Measurements from ENCODE around the gene ZNF853.

ZNF853 gene

DNA sequence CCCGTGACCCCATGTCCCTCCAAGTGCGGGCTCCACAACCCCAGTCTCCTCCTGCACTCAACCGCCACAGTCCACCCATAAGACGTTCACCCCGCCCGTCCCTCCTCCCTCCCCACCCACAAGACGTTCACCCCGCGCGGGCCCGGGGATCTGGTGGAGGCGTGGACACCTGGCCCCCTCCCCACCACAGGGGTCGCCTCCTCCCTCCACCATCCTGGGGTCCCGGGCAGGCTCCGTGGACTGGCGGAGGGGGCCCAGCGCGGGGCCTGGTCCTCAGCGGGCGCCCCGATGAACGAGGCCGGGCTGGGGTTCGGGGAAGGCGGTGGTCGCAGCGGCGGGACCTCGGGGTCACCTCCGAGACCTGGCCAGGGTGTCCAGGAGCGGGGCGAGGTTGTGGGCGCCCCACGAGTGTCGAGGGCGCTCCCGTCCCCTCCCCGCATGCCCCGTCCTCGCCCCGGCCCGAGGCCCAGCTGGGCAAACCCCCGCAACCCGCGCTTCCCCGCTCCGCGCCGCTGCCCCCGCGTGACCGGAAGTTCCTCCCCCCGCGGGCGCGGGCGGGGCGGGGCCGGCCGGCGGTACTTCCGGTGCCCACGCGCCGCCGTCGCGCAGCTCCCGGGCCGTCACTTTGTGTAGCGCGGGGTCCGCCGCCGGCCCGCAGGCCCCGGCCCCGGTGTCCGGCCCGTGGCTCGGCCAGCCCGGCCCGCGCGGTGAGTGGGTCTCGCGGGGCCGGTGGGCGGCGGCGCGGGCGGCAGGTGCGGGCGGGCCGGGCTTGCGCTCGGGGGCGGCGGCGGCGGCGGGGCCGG is 21.5 kb downstream of the ZNF853 start, which contains the start of gene ZNF316:
TSS of gene ZNF316 (plus strand) at position 578 of the 803 bp plus-strand sequence. CDS start 5,092 bp downstream, outside the sequence.
- H3K27ac ChIP-seq, result no peak within 1 kb of the TSS
- peak within 1 kb of the TSS; percentile 88 for H3K4me2 ChIP-seq
- H3K4me1 ChIP-seq (ENCODE audit: low read depth, poor library complexity, severe bottlenecking), result no peaks in the 10 kb centered on the region
- H3K4me3 ChIP-seq (IDR thresholded peaks at IDR 0.05; ENCODE audit: insufficient read depth, low read depth, low read length), result no peak within 1 kb of the TSS
- TF ChIP-seq, protein P1, sequence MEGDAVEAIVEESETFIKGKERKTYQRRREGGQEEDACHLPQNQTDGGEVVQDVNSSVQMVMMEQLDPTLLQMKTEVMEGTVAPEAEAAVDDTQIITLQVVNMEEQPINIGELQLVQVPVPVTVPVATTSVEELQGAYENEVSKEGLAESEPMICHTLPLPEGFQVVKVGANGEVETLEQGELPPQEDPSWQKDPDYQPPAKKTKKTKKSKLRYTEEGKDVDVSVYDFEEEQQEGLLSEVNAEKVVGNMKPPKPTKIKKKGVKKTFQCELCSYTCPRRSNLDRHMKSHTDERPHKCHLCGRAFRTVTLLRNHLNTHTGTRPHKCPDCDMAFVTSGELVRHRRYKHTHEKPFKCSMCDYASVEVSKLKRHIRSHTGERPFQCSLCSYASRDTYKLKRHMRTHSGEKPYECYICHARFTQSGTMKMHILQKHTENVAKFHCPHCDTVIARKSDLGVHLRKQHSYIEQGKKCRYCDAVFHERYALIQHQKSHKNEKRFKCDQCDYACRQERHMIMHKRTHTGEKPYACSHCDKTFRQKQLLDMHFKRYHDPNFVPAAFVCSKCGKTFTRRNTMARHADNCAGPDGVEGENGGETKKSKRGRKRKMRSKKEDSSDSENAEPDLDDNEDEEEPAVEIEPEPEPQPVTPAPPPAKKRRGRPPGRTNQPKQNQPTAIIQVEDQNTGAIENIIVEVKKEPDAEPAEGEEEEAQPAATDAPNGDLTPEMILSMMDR (conservative IDR thresholded peaks at IDR 0.05; ENCODE audit: low read depth, low read length), result no peak
- H3K36me3 ChIP-seq (ENCODE audit: insufficient read depth), result peaks cover 3% of the 10 kb centered on the region; the same call in 1 of the 2 replicates
- H4K20me1 ChIP-seq (ENCODE audit: insufficient read depth), result no peaks in the 10 kb centered on the region
- H3K79me2 ChIP-seq (ENCODE audit: insufficient read depth, low read depth), result no peaks in the 10 kb centered on the region; the same call in 1 of the 2 replicates
- no peaks in the 10 kb centered on the region for H3K27me3 ChIP-seq (ENCODE audit: insufficient read depth, low read depth)
- H3K9ac ChIP-seq, result peak within 1 kb of the TSS; percentile 75
- peak within 1 kb of the TSS; percentile 71 for H2AFZ ChIP-seq (ENCODE audit: low read depth)

DNA sequence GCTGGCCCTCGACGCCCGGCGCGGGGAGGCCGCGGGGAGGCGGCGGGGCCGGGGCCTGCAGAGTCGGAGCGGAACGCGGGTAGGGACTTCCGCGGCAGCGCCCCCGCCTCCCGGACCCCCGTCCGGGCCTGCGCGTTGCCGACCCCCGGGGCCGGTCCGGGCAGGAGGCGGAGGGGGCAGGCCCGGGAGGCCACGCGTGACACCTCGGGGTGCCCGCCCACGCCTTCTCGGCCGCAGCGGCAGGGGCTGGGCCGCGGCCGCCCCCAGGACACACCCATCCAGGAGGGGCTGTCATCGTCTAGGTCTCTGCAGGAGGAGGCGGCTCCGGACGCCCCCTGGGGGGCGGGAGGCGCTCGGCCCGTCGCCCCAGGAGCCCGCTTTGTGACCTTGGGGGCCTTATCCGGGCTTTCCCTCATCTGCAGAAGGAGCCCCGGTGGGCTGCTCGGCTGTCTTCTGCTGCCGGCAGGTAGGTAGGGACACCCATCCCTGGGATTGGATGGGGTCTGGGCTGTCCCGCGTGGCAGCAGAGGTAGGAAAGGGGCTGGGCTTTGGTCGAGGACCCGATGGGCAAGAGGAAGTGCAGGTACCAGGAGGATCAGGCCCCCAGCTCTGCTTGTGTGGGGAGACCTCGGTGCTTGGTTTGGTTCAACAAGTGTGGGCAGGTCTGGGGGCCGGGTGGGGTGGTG is 22.3 kb downstream of the ZNF853 start:
- H3K27ac ChIP-seq, result no peak overlapping the region
- no peaks in the 10 kb centered on the region for H3K27me3 ChIP-seq (ENCODE audit: insufficient read depth, low read depth)
- H2AFZ ChIP-seq (ENCODE audit: low read depth), result peak overlapping the region; percentile 49
- H3K36me3 ChIP-seq (ENCODE audit: insufficient read depth), result peaks cover 3% of the 10 kb centered on the region; the same call in 1 of the 2 replicates
- TF ChIP-seq, protein P1 (conservative IDR thresholded peaks at IDR 0.05; ENCODE audit: low read depth, low read length), result 0 out of 2 replicates have a peak, but pooled peaks have one; percentile 21
- H3K4me1 ChIP-seq (ENCODE audit: low read depth, poor library complexity, severe bottlenecking), result no peaks in the 10 kb centered on the region
- peak overlapping the region; percentile 48 for H3K9ac ChIP-seq
- peak overlapping the region; percentile 64 for H3K4me2 ChIP-seq
- no peaks in the 10 kb centered on the region for H4K20me1 ChIP-seq (ENCODE audit: insufficient read depth)
- H3K4me3 ChIP-seq (IDR thresholded peaks at IDR 0.05; ENCODE audit: insufficient read depth, low read depth, low read length), result no peak overlapping the region
- no peaks in the 10 kb centered on the region; the same call in 1 of the 2 replicates for H3K79me2 ChIP-seq (ENCODE audit: insufficient read depth, low read depth)

DNA sequence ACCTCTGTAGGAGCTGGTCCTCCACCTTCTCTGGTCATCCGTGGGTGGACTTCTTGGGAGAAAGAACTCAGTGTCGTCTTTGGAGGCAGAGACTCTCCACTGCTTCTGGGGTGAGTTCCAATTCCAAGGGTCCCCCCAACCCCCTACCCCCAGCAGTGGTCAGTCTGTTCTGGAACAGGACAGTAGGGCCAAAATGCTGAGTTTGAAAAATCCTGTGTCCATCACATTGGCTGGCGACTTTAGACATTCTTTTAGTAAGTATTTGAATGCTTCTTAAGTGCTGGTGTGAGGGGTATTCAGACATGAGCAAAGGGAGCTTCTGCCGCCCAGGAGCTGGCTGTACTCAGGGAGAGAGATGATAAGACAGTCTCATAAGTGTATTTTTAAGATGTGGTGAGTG is 23.6 kb downstream of the ZNF853 start:
- Histone ChIP-seq H2AFZ (ENCODE audit: low read depth) (no peak overlapping the region), H3K4me3 (IDR thresholded peaks at IDR 0.05; ENCODE audit: insufficient read depth, low read depth, low read length) (no peak overlapping the region), H3K4me2 (no peak overlapping the region), H4K20me1 (ENCODE audit: insufficient read depth) (no peaks in the 10 kb centered on the region), H3K79me2 (ENCODE audit: insufficient read depth, low read depth) (no peaks in the 10 kb centered on the region; the same call in 1 of the 2 replicates), H3K36me3 (ENCODE audit: insufficient read depth) (peaks cover 3% of the 10 kb centered on the region; the same call in 1 of the 2 replicates), H3K27me3 (ENCODE audit: insufficient read depth, low read depth) (no peaks in the 10 kb centered on the region), H3K27ac (no peak overlapping the region), H3K9ac (no peak overlapping the region), H3K4me1 (ENCODE audit: low read depth, poor library complexity, severe bottlenecking) (no peaks in the 10 kb centered on the region)
- TF ChIP-seq, protein P1 (conservative IDR thresholded peaks at IDR 0.05; ENCODE audit: low read depth, low read length), result no peak

GRCh38 chr7:6639627-6640026 is 24.2 kb downstream of the ZNF853 start:
- H3K4me2 ChIP-seq, result no peak overlapping the region
- no peak overlapping the region for H3K27ac ChIP-seq
- H3K4me3 ChIP-seq (IDR thresholded peaks at IDR 0.05; ENCODE audit: insufficient read depth, low read depth, low read length), result no peak overlapping the region
- no peaks in the 10 kb centered on the region for H4K20me1 ChIP-seq (ENCODE audit: insufficient read depth)
- H3K36me3 ChIP-seq (ENCODE audit: insufficient read depth), result peaks cover 3% of the 10 kb centered on the region; the same call in 1 of the 2 replicates
- H3K27me3 ChIP-seq (ENCODE audit: insufficient read depth, low read depth), result no peaks in the 10 kb centered on the region
- no peaks in the 10 kb centered on the region; the same call in 1 of the 2 replicates for H3K79me2 ChIP-seq (ENCODE audit: insufficient read depth, low read depth)
- no peak overlapping the region for H3K9ac ChIP-seq
- no peak overlapping the region for H2AFZ ChIP-seq (ENCODE audit: low read depth)
- no peaks in the 10 kb centered on the region for H3K4me1 ChIP-seq (ENCODE audit: low read depth, poor library complexity, severe bottlenecking)
- TF ChIP-seq, protein P1 (conservative IDR thresholded peaks at IDR 0.05; ENCODE audit: low read depth, low read length), result no peak

All from KMS-11 (cell line).